GM23248 (cell line): ENCODE results near the gene DCLK2.

ENCODE experiments used
- EZH2 ChIP-seq: fragments of 200-600 bp; sonication (generic); IDR thresholded peaks from 2 replicates; pipeline ENCODE4 v1.6.1; 2018; ENCODE audit warnings: antibody characterized with exemption, mild to moderate bottlenecking; ENCODE audit not compliant: insufficient read depth, poor library complexity, severe bottlenecking
- EZH2phosphoT487 ChIP-seq: fragments of 200-600 bp; sonication (generic); IDR thresholded peaks from 2 replicates; pipeline ENCODE4 v1.6.1; 2018; ENCODE audit warnings: antibody characterized with exemption, moderate library complexity, mild to moderate bottlenecking, low read depth; ENCODE audit not compliant: insufficient read depth

- no peak for TF ChIP-seq EZH2
- TF ChIP-seq EZH2phosphoT487, result no peak
These were observed 128.7 kb downstream of the DCLK2 start for GRCh38 chr4:150206954-150207353.
